Smooth muscle cell (in vitro differentiated cells): ENCODE data around the gene IPO7. TPM values are rescaled to one million over a fixed set of nuclear protein-coding genes. Genes with fewer than 3 reads are reported as not detected.

Experiments used
- DNase-seq: peaks from one replicate; lab custom pipeline; 2025; ENCODE audit not compliant: unreplicated experiment; lab: John Stamatoyannopoulos, UW
- H2AFZ ChIP-seq: fragments of 200-600 bp; sonication (generic); 2 replicates; pipeline ENCODE4 v1.6.0; 2016; ENCODE audit warnings: antibody characterized with exemption, low read depth, mild to moderate bottlenecking
- H3F3A ChIP-seq: fragments of 200-600 bp; sonication (generic); 2 replicates; pipeline ENCODE4 v1.6.0; 2017; ENCODE audit warnings: antibody characterized with exemption, low read depth
- H3K27ac ChIP-seq: fragments of 200-600 bp; sonication (generic); 2 replicates; pipeline ENCODE4 v1.5.1; 2016; ENCODE audit warnings: low read depth, mild to moderate bottlenecking
- H3K27me3 ChIP-seq: fragments of 200-600 bp; sonication (generic); 2 replicates; pipeline ENCODE4 v1.6.1; 2016; ENCODE audit warnings: low read depth, mild to moderate bottlenecking
- H3K36me3 ChIP-seq: fragments of 200-600 bp; sonication (generic); 2 replicates; pipeline ENCODE4 v1.5.1; 2016; ENCODE audit warnings: low read depth
- H3K4me1 ChIP-seq: fragments of 200-600 bp; sonication (generic); 2 replicates; pipeline ENCODE4 v1.5.1; 2016; ENCODE audit warnings: low read depth
- H3K4me2 ChIP-seq: fragments of 200-600 bp; sonication (generic); 2 replicates; pipeline ENCODE4 v1.6.0; 2016; ENCODE audit warnings: mild to moderate bottlenecking
- H3K4me3 ChIP-seq: fragments of 200-600 bp; sonication (generic); 2 replicates; pipeline ENCODE4 v1.5.1; 2016; ENCODE audit warnings: mild to moderate bottlenecking
- H3K79me2 ChIP-seq: fragments of 200-600 bp; sonication (generic); 2 replicates; pipeline ENCODE4 v1.6.0; 2016; ENCODE audit warnings: low read depth, mild to moderate bottlenecking
- H3K9ac ChIP-seq: fragments of 200-600 bp; sonication (generic); 2 replicates; pipeline ENCODE4 v1.6.0; 2016; ENCODE audit warnings: low read depth
- H3K9me3 ChIP-seq: fragments of 200-600 bp; sonication (generic); replicated peaks from 2 replicates; pipeline ENCODE4 v1.5.1; 2016; ENCODE audit warnings: low read depth
- H4K20me1 ChIP-seq: fragments of 200-600 bp; sonication (generic); 2 replicates; pipeline ENCODE4 v1.6.0; 2016; ENCODE audit warnings: low read depth
- WGBS: methylation state at CpG from one replicate; pipeline ENCODE4 v1.1.7; 2016; ENCODE audit warnings: low lambda C conversion rate; 5-methylcytosine and 5-hydroxymethylcytosine counted together
- polyA plus RNA-seq: library from polyadenylated mRNA; unstranded; fragments of >200 nt; fragmentation: Nextera tagmentation; extraction: Ambion mirVana; gene quantifications from 2 replicates; pipeline ENCODE4 v1.2.1, GENCODE V29; 2016
- total RNA-seq: library from RNA; depleted of rRNA; stranded (reverse); fragments of >200 nt; gene quantifications from 2 replicates; pipeline ENCODE4 v1.2.3, GENCODE V29; 2014
- TF ChIP-seq, protein P1 (sequence below): fragments of 200-600 bp; sonication (generic); IDR thresholded peaks from 2 replicates; pipeline ENCODE4 v1.5.1; 2017; ENCODE audit warnings: borderline replicate concordance, mild to moderate bottlenecking, antibody characterized with exemption; ENCODE audit not compliant: insufficient read depth, poor library complexity, severe bottlenecking

The IPO7 gene
- total and polyA plus RNA-seq, 2 experiments from 2014 or later: 4.7 to 156 TPM

DNA sequence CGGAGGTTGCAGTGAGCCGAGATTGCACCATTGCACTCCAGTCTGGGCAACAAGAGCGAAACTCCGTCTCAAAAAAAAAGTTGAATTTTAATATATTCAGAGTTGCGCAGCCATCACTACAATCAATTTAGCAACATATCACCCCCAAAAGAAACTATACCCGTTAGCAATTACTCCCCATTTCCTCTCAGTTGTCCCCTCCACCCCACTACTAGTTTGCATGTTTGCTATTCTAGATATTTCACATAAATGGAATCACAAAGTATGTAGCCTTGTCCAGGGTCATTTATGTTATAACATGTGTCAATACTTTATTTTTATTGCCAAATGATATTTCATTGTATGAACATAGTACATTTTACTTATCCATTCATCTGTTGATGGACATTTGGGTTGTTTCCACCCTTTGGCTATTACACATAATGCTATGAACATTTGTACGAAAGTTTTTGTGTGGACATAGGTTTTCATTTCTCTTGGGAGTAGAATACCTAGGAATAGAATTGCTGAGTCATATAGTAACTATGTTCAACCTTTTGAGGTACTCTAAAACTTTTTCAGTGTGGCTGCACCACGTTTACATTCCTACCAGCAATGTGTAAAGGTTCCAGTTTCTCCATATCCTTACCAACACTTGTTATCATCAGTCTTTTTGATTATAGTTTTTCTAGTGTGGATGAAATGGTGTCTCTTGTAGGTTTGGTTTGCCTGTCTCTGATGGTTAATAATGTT lies 78.5 kb downstream of the IPO7 start:
- peaks cover 4% of the 10 kb centered on the region for H3F3A ChIP-seq
- H3K4me2 ChIP-seq: peak overlapping the region; percentile 16
- H3K36me3 ChIP-seq: no peaks in the 10 kb centered on the region
- H3K4me1 ChIP-seq: peaks cover 8% of the 10 kb centered on the region
- no peak overlapping the region for H3K9ac ChIP-seq
- no peaks in the 10 kb centered on the region for H3K9me3 ChIP-seq
- no peak overlapping the region for H3K4me3 ChIP-seq
- no peaks in the 10 kb centered on the region for H3K27me3 ChIP-seq
- TF ChIP-seq, protein P1, sequence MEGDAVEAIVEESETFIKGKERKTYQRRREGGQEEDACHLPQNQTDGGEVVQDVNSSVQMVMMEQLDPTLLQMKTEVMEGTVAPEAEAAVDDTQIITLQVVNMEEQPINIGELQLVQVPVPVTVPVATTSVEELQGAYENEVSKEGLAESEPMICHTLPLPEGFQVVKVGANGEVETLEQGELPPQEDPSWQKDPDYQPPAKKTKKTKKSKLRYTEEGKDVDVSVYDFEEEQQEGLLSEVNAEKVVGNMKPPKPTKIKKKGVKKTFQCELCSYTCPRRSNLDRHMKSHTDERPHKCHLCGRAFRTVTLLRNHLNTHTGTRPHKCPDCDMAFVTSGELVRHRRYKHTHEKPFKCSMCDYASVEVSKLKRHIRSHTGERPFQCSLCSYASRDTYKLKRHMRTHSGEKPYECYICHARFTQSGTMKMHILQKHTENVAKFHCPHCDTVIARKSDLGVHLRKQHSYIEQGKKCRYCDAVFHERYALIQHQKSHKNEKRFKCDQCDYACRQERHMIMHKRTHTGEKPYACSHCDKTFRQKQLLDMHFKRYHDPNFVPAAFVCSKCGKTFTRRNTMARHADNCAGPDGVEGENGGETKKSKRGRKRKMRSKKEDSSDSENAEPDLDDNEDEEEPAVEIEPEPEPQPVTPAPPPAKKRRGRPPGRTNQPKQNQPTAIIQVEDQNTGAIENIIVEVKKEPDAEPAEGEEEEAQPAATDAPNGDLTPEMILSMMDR: no peak
- 91% methylated on average over 8 of the region's 8 CpGs for WGBS
- no peak overlapping the region for H2AFZ ChIP-seq
- H3K79me2 ChIP-seq: peaks cover 66% of the 10 kb centered on the region
- peaks cover 40% of the 10 kb centered on the region for H4K20me1 ChIP-seq
- DNase-seq: no peak
- peak overlapping the region; percentile 98 for H3K27ac ChIP-seq

GRCh38 chr11:9470765-9471164 lies 86.3 kb downstream of the IPO7 start:
- 94% methylated on average over 4 of the region's 4 CpGs for WGBS
- H3K79me2 ChIP-seq: peaks cover 42% of the 10 kb centered on the region

DNA sequence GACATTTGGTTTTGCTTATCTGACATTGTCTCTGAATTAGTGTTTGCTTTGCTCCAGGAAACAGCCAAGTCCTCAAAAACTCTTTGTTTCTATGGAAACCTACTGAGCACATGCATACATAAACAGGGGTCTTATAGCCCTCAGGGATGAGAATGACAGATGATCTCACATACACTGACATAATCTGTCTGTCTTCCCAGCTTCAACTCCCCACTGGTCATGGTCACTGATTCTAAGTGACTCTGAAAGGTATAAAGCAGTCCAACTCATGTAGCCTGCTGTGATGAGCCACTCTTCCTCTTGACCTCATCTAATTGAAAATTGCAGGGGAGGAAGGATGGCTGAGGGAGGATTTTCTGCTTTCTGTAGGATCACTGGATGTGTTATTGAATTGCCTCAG lies 89.0 kb downstream of the IPO7 start:
- H4K20me1 ChIP-seq: peaks cover 25% of the 10 kb centered on the region
- H3K9ac ChIP-seq: no peak overlapping the region
- no peaks in the 10 kb centered on the region for H3K9me3 ChIP-seq
- no peaks in the 10 kb centered on the region for H3K4me1 ChIP-seq
- DNase-seq: no peak
- H3K4me2 ChIP-seq: no peak overlapping the region
- H3K27me3 ChIP-seq: no peaks in the 10 kb centered on the region
- peak overlapping the region; percentile 2 for H3K27ac ChIP-seq
- no peak overlapping the region for H2AFZ ChIP-seq
- H3K79me2 ChIP-seq: peaks cover 21% of the 10 kb centered on the region
- TF ChIP-seq, protein P1: no peak
- H3K4me3 ChIP-seq: no peak overlapping the region
- H3F3A ChIP-seq: no peaks in the 10 kb centered on the region
- H3K36me3 ChIP-seq: peaks cover 13% of the 10 kb centered on the region

More at GRCh38 chr11:9470765-9471164, 86.3 kb downstream of the IPO7 start:
- Histone ChIP-seq H3K27ac (no peak overlapping the region), H3K9me3 (no peaks in the 10 kb centered on the region), H2AFZ (no peak overlapping the region), H4K20me1 (peaks cover 51% of the 10 kb centered on the region), H3K36me3 (peaks cover 10% of the 10 kb centered on the region), H3K4me1 (no peaks in the 10 kb centered on the region), H3F3A (no peaks in the 10 kb centered on the region), H3K4me2 (no peak overlapping the region), H3K27me3 (no peaks in the 10 kb centered on the region), H3K9ac (no peak overlapping the region), H3K4me3 (no peak overlapping the region)
- no peak for DNase-seq
- TF ChIP-seq, protein P1: no peak

- Histone ChIP-seq H3K9ac (no peak overlapping the region), H3K9me3 (no peaks in the 10 kb centered on the region), H3K27me3 (no peaks in the 10 kb centered on the region), H3K79me2 (no peaks in the 10 kb centered on the region), H3K27ac (no peak overlapping the region), H3K4me1 (no peaks in the 10 kb centered on the region), H2AFZ (no peak overlapping the region), H3K36me3 (peaks cover 18% of the 10 kb centered on the region), H3F3A (no peaks in the 10 kb centered on the region), H3K4me3 (no peak overlapping the region), H4K20me1 (no peaks in the 10 kb centered on the region), H3K4me2 (no peak overlapping the region)
- WGBS: 97% methylated on average over 2 of the region's 2 CpGs
- TF ChIP-seq, protein P1: no peak
- DNase-seq: no peak
These were observed 95.4 kb downstream of the IPO7 start for GRCh38 chr11:9479899-9480298.
